ENCODE results near the gene TSNAX.
"Not testable (repeated sequence)": the region's sequence is repeated elsewhere in the genome, so short reads cannot be mapped to it uniquely, and the experiment has no call there.

Gene TSNAX

DNA sequence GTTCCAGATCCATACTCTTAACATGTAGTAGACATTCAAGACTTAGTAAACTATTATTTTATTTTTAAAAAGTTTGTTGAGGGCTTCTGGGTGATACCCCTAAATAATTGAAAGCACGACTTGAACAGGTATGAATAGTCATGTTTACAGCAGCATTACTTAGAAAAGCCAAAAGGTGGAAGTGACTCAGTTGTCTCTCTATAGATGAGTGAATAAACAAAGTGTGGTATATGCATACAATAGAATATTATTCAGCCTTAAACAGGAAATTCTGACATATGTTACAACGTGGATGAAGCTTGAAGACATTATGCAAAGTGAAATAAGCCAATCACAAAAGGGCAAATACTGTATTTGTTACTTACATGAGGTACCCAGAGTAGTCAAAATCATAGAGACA is 26.5 kb downstream of the TSNAX start:
- H3K27ac Mint-ChIP-seq (ENCODE audit: low read depth): no peak overlapping the region

DNA sequence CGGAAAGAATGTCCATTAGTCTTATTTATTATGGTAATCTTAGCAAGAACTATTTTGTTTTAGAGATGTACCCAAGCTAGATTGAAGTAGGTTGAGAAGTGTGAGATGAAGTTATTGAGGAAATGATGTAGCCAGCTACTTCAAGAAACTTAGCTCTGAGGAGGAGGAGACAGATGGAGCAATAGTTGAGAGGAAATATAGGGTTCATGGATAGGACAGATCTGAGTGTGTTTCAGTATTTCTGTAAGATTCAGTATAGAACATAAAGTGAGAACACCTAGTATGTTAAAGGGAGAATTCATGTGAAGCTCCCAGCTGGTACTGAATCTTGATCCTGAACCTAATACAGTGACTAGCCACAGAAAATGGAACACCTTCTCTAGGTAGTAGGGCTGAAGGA is 28.9 kb downstream of the TSNAX start:
- Mint-ChIP-seq H3K36me3 (ENCODE audit: insufficient read depth) (peaks cover 13% of the 10 kb centered on the region), H3K27ac (ENCODE audit: low read depth) (no peak overlapping the region), H3K4me3 (no peak overlapping the region), H3K27me3 (no peaks in the 10 kb centered on the region), H3K9me3 (no peaks in the 10 kb centered on the region), H3K4me1 (peaks cover 20% of the 10 kb centered on the region)
- ATAC-seq (replicated peaks; ENCODE audit: extremely low read depth, poor library complexity, severe bottlenecking): no peak
- DNase-seq (ENCODE audit: low spot score in 2 of 2): no peak

More for the DNA sequence above, 26.5 kb downstream of the TSNAX start:
- peaks cover 28% of the 10 kb centered on the region for H3K4me1 Mint-ChIP-seq
- no peak overlapping the region for H3K4me3 Mint-ChIP-seq
- ATAC-seq (replicated peaks; ENCODE audit: extremely low read depth, poor library complexity, severe bottlenecking) (no peak), DNase-seq (ENCODE audit: low spot score in 2 of 2) (no peak)
- H3K27me3 Mint-ChIP-seq: no peaks in the 10 kb centered on the region
- H3K36me3 Mint-ChIP-seq (ENCODE audit: insufficient read depth): peaks cover 5% of the 10 kb centered on the region
- no peaks in the 10 kb centered on the region for H3K9me3 Mint-ChIP-seq

DNA sequence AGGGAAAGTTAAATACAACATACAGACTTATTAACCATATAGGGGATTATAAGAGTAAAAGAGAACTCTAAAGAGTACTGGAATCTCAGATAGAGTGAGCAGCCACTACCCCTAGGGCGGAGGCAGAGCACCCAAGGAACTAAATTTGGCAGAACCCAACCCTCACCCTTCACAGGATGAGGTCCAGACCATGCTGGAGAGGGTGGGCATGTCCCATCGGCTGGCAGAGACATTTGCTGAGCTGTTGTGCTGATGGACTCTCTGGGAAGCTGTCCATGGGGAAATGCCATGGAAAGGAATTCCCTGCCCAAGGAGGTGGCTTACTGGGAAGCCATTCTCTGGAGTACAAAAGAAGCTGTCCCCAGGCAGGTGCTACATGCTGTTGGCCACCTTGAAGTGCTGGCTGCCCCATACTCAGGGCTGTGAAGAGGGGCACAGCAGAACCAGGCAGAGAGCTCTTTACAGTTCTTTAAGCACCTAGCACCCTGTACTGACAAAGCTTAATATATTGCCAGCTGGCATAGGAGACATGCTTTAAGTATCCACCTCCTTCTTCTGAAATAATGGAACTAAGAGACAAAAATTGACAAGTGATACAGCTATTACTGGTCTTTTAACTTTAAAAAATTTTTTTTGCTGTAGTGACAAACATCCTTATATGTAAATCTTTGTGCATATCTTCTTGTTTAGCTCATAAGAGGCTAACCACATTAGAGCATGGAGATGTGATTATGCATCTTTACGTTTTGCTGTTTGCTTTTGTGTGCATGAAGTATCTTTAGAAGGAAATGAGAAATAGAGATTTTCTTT is 29.6 kb downstream of the TSNAX start:
- Mint-ChIP-seq H3K27me3 (no peaks in the 10 kb centered on the region), H3K27ac (ENCODE audit: low read depth) (no peak overlapping the region), H3K9me3 (no peaks in the 10 kb centered on the region), H3K4me3 (no peak overlapping the region), H3K36me3 (ENCODE audit: insufficient read depth) (peaks cover 15% of the 10 kb centered on the region), H3K4me1 (peaks cover 15% of the 10 kb centered on the region)
- DNase-seq (ENCODE audit: low spot score in 2 of 2) (no peak), ATAC-seq (replicated peaks; ENCODE audit: extremely low read depth, poor library complexity, severe bottlenecking) (no peak)

DNA sequence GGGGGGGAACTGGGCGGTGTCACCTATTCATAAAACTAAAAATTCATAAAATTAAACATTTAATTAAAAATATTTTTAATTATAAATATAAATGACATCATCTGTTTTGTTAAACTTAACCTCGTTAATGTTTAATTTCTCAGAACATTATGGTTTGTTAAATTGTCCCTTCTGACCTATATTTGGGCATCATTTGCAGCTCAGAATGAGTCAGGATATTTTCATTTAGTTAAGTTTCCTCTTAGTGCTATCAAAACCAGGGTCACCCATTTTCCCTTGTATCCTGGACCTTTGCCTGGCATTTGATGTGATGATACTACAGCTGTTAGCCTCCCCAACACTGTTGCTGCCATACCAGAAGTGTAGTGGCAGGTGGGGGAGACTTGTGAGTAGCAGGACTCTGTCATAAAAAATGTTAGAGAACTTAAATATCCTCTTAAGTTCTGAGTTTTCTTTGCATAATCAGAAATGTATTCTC is 30.3 kb downstream of the TSNAX start:
- no peak for DNase-seq (ENCODE audit: low spot score in 2 of 2)
- Mint-ChIP-seq H3K9me3 (no peaks in the 10 kb centered on the region), H3K27ac (ENCODE audit: low read depth) (no peak overlapping the region), H3K36me3 (ENCODE audit: insufficient read depth) (peaks cover 20% of the 10 kb centered on the region), H3K27me3 (no peaks in the 10 kb centered on the region), H3K4me3 (no peak overlapping the region), H3K4me1 (peaks cover 15% of the 10 kb centered on the region)
- ATAC-seq (replicated peaks; ENCODE audit: extremely low read depth, poor library complexity, severe bottlenecking): no peak

DNA sequence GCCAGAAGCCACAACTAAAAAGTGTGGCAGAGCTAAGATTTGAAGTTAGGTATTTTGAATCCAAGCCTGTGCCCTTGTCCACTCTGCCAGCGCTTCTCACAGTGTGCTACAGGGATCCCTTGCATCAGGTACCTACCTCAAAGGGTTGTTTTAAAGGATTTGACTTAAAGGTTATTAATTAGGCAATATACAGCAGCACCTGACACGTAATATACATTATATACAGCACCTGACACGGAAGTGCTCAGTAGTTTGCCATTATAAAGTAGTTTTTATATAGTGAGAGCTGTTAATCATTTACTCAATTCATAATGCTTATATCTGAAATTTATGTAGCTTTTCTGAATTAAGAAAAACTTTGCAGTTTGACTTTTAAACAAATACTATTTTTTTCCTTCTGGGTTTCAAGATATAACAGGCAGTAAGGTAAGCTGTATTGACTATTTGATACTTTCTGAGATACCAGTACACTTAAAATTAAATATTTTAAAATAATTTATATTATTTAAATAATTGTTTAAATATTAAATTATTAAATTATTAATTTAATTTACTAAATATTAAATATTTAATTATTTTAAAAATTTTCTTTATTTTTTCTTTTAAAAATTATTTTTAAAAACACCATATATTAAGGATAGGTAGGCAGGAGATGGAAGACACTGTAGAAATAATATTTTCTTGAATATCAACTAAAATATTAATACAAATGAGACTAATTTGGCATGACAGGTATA is 33.3 kb downstream of the TSNAX start:
- H3K9me3 Mint-ChIP-seq: no peaks in the 10 kb centered on the region
- no peaks in the 10 kb centered on the region for H3K27me3 Mint-ChIP-seq
- DNase-seq (ENCODE audit: low spot score in 2 of 2) (no peak), ATAC-seq (replicated peaks; ENCODE audit: extremely low read depth, poor library complexity, severe bottlenecking) (no peak)
- H3K27ac Mint-ChIP-seq (ENCODE audit: low read depth): no peak overlapping the region
- peaks cover 6% of the 10 kb centered on the region for H3K4me1 Mint-ChIP-seq
- peaks cover 25% of the 10 kb centered on the region for H3K36me3 Mint-ChIP-seq (ENCODE audit: insufficient read depth)
- no peak overlapping the region for H3K4me3 Mint-ChIP-seq

DNA sequence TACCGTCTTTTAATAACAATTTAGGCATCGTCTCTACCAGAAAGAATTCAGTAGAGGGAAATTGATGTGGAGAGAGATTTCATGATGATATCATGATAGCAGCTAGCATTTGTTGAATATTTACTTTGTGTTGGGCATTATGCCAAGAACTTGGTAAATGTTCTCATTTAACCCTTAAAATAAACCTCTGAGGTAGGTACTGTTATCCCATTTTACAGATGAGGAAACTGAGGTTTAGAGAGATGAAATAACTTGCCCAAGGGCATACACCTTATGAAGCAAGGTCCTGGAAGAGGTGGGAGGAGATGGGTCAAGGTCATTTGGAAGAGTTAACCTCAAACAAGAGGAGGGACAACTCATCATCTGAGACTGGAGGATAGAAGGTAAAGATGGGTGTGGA is 34.8 kb downstream of the TSNAX start:
- Mint-ChIP-seq H3K4me3 (no peak overlapping the region), H3K27ac (ENCODE audit: low read depth) (no peak overlapping the region), H3K27me3 (no peaks in the 10 kb centered on the region), H3K9me3 (no peaks in the 10 kb centered on the region), H3K36me3 (ENCODE audit: insufficient read depth) (peaks cover 28% of the 10 kb centered on the region), H3K4me1 (no peaks in the 10 kb centered on the region)
- ATAC-seq (replicated peaks; ENCODE audit: extremely low read depth, poor library complexity, severe bottlenecking) (no peak), DNase-seq (ENCODE audit: low spot score in 2 of 2) (no peak)

DNA sequence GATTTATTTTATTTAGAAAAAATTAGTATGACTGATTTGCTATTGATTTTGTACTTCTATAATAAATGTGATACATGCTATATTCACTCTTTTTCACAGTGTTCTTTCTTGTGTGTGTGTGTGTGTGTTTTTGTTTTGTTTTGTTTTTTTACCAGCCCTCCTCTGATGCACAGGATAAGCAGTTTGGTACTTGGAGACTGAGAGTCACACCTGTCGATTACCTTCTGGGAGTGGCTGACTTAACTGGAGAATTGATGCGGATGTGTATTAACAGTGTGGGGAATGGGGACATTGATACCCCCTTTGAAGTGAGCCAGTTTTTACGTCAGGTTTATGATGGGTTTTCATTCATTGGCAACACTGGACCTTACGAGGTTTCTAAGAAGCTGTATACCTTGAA is 35.9 kb downstream of the TSNAX start:
- Mint-ChIP-seq H3K9me3 (no peaks in the 10 kb centered on the region), H3K4me1 (no peaks in the 10 kb centered on the region), H3K27me3 (no peaks in the 10 kb centered on the region), H3K4me3 (no peak overlapping the region), H3K36me3 (ENCODE audit: insufficient read depth) (peaks cover 28% of the 10 kb centered on the region), H3K27ac (ENCODE audit: low read depth) (peak overlapping the region; percentile 29)
- no peak for ATAC-seq (replicated peaks; ENCODE audit: extremely low read depth, poor library complexity, severe bottlenecking)
- DNase-seq (ENCODE audit: low spot score in 2 of 2): no peak

DNA sequence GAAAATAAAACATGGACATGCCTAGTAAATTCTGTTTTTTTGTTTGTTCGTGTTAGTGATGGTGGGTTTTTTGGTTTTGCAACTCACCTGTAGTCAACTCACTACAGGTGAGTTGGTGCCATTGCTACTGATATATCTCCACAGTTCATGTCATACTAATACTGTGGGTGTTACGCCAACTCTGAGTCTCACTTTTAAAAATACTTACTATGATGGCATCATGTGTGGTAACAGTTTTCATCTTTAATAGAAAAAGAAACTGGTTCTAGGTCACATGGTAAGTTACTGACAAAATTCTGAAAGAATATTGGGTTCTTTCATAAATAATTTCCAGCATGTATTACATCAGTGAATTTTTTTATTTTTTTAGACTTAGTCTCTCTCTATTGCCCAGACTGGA is 38.0 kb downstream of the TSNAX start:
- Mint-ChIP-seq H3K36me3 (ENCODE audit: insufficient read depth) (peaks cover 21% of the 10 kb centered on the region), H3K4me3 (no peak overlapping the region), H3K27ac (ENCODE audit: low read depth) (no peak overlapping the region), H3K9me3 (no peaks in the 10 kb centered on the region), H3K4me1 (no peaks in the 10 kb centered on the region), H3K27me3 (no peaks in the 10 kb centered on the region)
- ATAC-seq (replicated peaks; ENCODE audit: extremely low read depth, poor library complexity, severe bottlenecking) (no peak), DNase-seq (ENCODE audit: low spot score in 2 of 2) (no peak)

DNA sequence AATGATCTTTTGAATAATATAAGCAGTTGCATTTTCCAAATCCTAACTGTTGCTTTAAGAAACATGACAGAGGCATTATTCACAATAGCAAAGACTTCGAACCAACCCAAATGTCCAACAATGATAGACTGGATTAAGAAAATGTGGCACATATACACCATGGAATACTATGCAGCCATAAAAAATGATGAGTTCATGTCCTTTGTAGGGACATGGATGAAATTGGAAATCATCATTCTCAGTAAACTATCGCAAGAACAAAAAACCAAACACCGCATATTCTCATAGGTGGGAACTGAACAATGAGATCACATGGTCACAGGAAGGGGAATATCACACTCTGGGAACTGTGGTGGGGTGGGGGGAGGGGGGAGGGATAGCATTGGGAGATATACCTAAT is 41.8 kb downstream of the TSNAX start:
- DNase-seq (ENCODE audit: low spot score in 2 of 2); H3K27ac Mint-ChIP-seq (ENCODE audit: low read depth); H3K27me3 Mint-ChIP-seq; ATAC-seq (replicated peaks; ENCODE audit: extremely low read depth, poor library complexity, severe bottlenecking); H3K9me3 Mint-ChIP-seq; H3K4me1 Mint-ChIP-seq; H3K36me3 Mint-ChIP-seq (ENCODE audit: insufficient read depth); H3K4me3 Mint-ChIP-seq: not testable (repeated sequence)

DNA sequence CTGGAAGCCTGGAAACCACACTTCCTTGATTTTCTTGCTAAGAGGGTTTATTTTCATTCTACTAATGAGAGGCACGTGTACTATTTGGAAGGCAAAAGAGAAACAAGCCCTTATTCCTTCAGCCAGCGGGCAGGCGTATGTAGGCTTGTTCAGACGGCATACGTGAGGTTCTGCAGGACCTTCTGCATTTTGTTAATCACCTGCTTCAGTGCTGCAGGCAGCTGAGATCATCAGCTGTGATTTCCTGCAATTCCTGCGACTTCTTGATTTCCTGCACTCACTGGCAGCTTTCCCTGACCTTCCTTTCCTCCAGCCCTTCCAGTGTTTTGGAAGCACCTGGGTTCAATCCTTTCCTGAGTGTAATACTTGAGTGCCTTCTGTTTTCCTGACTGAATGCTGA is 43.4 kb downstream of the TSNAX start:
- Mint-ChIP-seq H3K4me3 (no peak overlapping the region), H3K27ac (ENCODE audit: low read depth) (no peak overlapping the region), H3K36me3 (ENCODE audit: insufficient read depth) (peaks cover 2% of the 10 kb centered on the region), H3K9me3 (no peaks in the 10 kb centered on the region), H3K27me3 (no peaks in the 10 kb centered on the region), H3K4me1 (no peaks in the 10 kb centered on the region)
- ATAC-seq (replicated peaks; ENCODE audit: extremely low read depth, poor library complexity, severe bottlenecking) (no peak), DNase-seq (ENCODE audit: low spot score in 2 of 2) (no peak)

DNA sequence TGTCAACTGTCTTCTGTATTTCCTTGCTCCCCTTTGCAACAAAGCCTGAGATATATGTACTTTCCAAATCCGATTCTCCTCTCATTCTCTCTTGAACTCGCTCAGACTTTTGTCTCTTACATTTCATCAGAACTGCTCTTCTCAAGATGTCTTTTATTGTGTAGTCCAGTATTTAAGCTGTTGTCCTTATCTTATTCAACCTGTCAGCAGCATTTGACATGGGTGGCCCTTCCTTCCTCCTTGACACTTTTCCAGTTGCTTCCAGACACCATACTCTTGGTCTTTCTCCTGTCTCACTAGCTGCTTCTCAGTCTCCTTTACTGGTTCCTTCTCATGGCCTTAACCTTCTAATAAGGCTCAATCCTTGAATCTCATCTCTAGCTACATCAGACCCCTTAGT is 47.0 kb downstream of the TSNAX start:
- H3K27ac Mint-ChIP-seq (ENCODE audit: low read depth): no peak overlapping the region
- ATAC-seq (replicated peaks; ENCODE audit: extremely low read depth, poor library complexity, severe bottlenecking): no peak
- H3K4me1 Mint-ChIP-seq: no peaks in the 10 kb centered on the region
- H3K36me3 Mint-ChIP-seq (ENCODE audit: insufficient read depth): no peaks in the 10 kb centered on the region
- no peak for DNase-seq (ENCODE audit: low spot score in 2 of 2)
- H3K9me3 Mint-ChIP-seq: no peaks in the 10 kb centered on the region
- no peaks in the 10 kb centered on the region for H3K27me3 Mint-ChIP-seq
- no peak overlapping the region for H3K4me3 Mint-ChIP-seq

DNA sequence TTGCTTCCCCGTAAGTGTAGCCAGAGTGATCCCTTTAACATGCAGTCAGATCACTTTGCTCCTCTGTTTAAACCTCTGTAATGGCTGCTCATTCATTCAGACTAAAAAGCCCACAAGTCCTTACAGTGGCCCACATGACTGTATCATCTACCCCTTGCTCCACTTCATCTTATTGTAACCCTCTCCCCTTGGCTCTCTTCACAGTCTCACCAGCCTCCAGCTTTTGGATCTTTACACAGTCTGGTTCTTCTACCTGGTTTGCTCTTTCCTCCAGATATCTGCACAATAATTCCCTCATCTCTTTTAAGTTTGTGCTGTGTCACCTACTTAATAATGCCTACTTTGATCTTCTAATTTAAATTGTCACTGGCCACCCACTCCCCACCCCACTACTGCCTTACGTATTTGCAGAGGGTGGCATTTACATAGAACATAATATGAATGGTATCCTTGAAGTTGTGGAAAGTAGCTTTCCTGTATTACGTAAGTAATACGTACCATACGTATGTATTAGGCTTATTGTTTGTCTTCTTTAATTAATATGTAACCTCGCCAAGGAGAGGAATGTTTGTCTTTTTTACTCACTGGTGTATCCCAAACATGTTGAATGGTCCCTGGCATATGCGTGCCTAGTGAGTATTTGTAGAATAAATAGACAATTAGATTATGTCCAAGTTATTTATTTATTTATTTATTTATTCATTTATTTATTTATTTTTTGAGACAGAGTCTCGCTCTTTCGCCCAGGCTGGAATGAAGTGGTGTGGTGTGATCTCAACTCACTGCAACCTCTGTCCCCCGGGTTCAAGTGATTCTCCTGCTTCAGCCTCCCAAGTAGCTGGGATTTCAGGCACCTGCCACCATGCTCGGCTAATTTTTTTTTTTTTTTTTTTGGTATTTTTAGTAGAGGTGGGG is 48.6 kb downstream of the TSNAX start:
- Mint-ChIP-seq H3K27ac (ENCODE audit: low read depth) (no peak overlapping the region), H3K27me3 (no peaks in the 10 kb centered on the region), H3K4me1 (no peaks in the 10 kb centered on the region), H3K36me3 (ENCODE audit: insufficient read depth) (no peaks in the 10 kb centered on the region), H3K4me3 (no peak overlapping the region), H3K9me3 (no peaks in the 10 kb centered on the region)
- ATAC-seq (replicated peaks; ENCODE audit: extremely low read depth, poor library complexity, severe bottlenecking) (no peak), DNase-seq (ENCODE audit: low spot score in 2 of 2) (no peak)
